Activated CD4-positive, CD25-positive, alpha-beta regulatory T cell (primary cell): ENCODE measurements around the gene ACOT12.
"Not testable (repeated sequence)": the region's sequence is repeated elsewhere in the genome, so short reads cannot be mapped to it uniquely, and the experiment has no call there.

Experiments used
- DNase-seq, 4 experiments: peaks; one replicate each; lab custom pipeline; 2025; lab: John Stamatoyannopoulos, UW

The ACOT12 gene

GRCh38 chr5:81338213-81338612 is 55.7 kb downstream of the ACOT12 start:
- DNase-seq = not testable (repeated sequence)

GRCh38 chr5:81337803-81338202 is 56.1 kb downstream of the ACOT12 start:
- DNase-seq = no peak

- DNase-seq = no peak
Measured at GRCh38 chr5:81336556-81336955, 57.4 kb downstream of the ACOT12 start.

GRCh38 chr5:81335946-81336345 is 58.0 kb downstream of the ACOT12 start:
- DNase-seq = no peak

- no peak for DNase-seq
Measured at GRCh38 chr5:81334304-81335061, 59.5 kb downstream of the ACOT12 start.

- no peak for DNase-seq
Measured at GRCh38 chr5:81326554-81326953, 67.4 kb downstream of the ACOT12 start.

GRCh38 chr5:81317536-81317935 is 76.4 kb downstream of the ACOT12 start:
- DNase-seq = no peak

GRCh38 chr5:81316571-81316970 is 77.4 kb downstream of the ACOT12 start:
- no peak for DNase-seq

GRCh38 chr5:81315830-81316229 is 78.1 kb downstream of the ACOT12 start:
- no peak for DNase-seq

GRCh38 chr5:81315336-81315735 is 78.6 kb downstream of the ACOT12 start:
- DNase-seq = no peak

GRCh38 chr5:81314581-81314980 is 79.4 kb downstream of the ACOT12 start:
- DNase-seq = no peak

- no peak for DNase-seq
Measured at GRCh38 chr5:81313686-81314085, 80.2 kb downstream of the ACOT12 start.

GRCh38 chr5:81313278-81313677 is 80.7 kb downstream of the ACOT12 start:
- no peak for DNase-seq

- no peak for DNase-seq
Measured at GRCh38 chr5:81310402-81311063, 83.4 kb downstream of the ACOT12 start.

GRCh38 chr5:81308836-81309235 is 85.1 kb downstream of the ACOT12 start:
- DNase-seq = no peak

GRCh38 chr5:81305785-81306184 is 88.1 kb downstream of the ACOT12 start:
- no peak for DNase-seq

- DNase-seq = no peak
Measured at GRCh38 chr5:81303563-81303962, 90.4 kb downstream of the ACOT12 start.

- no peak for DNase-seq
Measured at GRCh38 chr5:81302596-81302995, 91.3 kb downstream of the ACOT12 start.

- peak; percentile 72 to 89 (median 84) for DNase-seq
Measured at GRCh38 chr5:81301271-81302015, 92.5 kb downstream of the ACOT12 start, which contains the start of gene ZCCHC9. Gene ZCCHC9, plus strand, starts transcription at chr5:81301587. Its CDS starts 3,171 bp downstream, at chr5:81304758.

- DNase-seq = no peak
Measured at GRCh38 chr5:81300921-81301270, 93.0 kb downstream of the ACOT12 start.

GRCh38 chr5:81297531-81297930 is 96.4 kb downstream of the ACOT12 start:
- DNase-seq = no peak

GRCh38 chr5:81294021-81294420 is 99.9 kb downstream of the ACOT12 start:
- DNase-seq = not testable (repeated sequence)

GRCh38 chr5:81292130-81292529 is 101.8 kb downstream of the ACOT12 start:
- no peak for DNase-seq
